ENCODE measurements around the gene OPTC.
"Not testable (repeated sequence)": the region's sequence is repeated elsewhere in the genome, so short reads cannot be mapped to it uniquely, and the experiment has no call there.

Gene OPTC, protein sequence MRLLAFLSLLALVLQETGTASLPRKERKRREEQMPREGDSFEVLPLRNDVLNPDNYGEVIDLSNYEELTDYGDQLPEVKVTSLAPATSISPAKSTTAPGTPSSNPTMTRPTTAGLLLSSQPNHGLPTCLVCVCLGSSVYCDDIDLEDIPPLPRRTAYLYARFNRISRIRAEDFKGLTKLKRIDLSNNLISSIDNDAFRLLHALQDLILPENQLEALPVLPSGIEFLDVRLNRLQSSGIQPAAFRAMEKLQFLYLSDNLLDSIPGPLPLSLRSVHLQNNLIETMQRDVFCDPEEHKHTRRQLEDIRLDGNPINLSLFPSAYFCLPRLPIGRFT

DNA sequence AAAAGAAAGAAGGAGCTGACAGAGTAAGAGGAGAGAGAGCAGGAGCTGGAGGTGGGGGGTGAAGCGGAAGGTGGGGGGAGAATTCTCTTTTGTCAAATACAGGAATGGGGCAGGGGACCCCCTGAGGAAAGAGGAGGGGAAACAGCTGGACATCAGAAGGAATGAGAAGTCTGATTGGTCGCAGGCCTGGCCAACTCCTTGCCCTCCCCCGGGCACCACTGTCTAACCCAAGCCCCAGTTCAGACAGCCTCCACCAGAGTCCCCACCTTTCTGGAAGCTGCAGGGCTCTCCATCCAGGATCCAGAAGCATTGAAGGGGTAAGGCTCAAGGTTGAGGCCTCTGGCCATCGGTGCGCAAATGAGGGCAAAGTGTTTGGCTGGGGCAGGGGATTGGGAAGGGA lies at the start of gene OPTC:
TSS of gene OPTC (plus strand) at position 253 of the 400 bp plus-strand sequence. CDS start 1,853 bp downstream, outside the sequence.
- no peak for DNase-seq

DNA sequence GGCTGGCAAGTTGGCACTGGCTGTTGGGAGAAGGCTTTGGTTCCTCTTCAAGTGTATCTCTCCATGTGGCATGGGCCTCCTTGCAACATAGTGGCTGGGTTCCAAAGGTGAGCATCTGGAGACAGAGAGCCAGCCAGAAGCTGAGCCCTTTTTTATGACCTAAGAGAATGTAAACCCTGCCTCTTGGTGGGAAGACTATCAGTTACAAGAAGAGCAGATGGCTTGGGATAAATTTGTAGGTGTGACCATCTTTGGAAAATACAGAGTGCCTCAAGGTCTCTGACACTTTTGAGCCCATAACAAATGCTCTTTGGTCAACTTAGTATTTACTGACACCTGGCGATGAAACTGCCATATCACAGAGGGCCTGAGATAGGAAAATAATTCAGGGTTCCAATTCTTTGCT lies 49.8 kb upstream of the OPTC start:
- DNase-seq = no peak

- no peak for DNase-seq
These were observed 46.8 kb upstream of the OPTC start for GRCh38 chr1:203447151-203447550.

- not testable (repeated sequence) for DNase-seq
These were observed 46.4 kb upstream of the OPTC start for GRCh38 chr1:203447598-203447997.

- no peak for DNase-seq
These were observed 45.4 kb upstream of the OPTC start for GRCh38 chr1:203448521-203449061.

- no peak for DNase-seq
These were observed 44.0 kb upstream of the OPTC start for GRCh38 chr1:203450001-203450400.

GRCh38 chr1:203450479-203451149 lies 43.3 kb upstream of the OPTC start:
- DNase-seq = no peak

- DNase-seq = no peak
These were observed 41.8 kb upstream of the OPTC start for GRCh38 chr1:203451836-203452784.

DNA sequence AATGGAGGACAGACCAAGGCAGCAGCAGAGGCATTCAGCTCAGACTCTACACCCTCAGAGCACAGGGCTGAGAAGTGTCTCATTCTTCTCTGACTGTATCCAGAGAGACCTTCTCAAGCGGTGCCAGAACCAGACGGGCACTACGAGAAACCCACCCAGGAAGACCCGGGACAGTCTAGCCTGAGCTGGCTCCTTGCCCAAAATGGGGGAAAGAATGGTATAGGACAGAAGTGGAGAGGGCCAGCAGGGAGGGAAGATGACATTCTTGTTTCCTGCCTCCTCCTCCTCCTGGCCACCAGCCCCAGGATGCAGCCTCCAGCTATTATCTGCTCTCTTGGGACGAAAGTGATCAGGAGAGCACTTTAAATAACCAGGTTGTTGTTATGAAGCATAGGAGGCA lies 40.9 kb upstream of the OPTC start:
- DNase-seq = no peak

GRCh38 chr1:203453616-203454015 lies 40.3 kb upstream of the OPTC start:
- DNase-seq = no peak

DNA sequence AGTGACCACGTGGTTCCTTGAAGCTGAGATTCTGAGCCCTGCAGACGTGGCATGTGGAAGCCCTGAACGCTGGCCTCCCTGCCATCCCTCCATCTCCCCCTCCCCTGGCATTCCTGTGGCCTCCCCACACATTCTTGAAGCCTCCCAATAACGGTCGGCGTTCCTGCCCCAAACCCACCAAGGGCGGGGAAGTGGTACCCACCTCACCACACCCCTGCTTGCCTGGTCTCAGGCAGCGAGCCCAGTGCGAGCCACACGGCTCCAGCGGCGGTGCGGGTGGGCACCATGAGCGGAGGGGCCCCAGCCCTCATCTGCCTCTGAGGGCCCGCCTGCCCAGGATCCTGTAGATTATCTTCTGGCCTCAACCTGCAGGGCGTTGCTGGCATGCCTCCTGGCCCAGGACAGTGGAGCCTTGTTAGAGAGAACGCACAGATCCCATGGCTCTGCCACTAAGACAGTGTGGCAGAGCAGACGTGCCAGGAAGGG lies 38.9 kb upstream of the OPTC start:
- DNase-seq = no peak

- DNase-seq = no peak
These were observed 38.2 kb upstream of the OPTC start for GRCh38 chr1:203455706-203456105.

- no peak for DNase-seq
These were observed 37.4 kb upstream of the OPTC start for GRCh38 chr1:203456577-203456976.

DNA sequence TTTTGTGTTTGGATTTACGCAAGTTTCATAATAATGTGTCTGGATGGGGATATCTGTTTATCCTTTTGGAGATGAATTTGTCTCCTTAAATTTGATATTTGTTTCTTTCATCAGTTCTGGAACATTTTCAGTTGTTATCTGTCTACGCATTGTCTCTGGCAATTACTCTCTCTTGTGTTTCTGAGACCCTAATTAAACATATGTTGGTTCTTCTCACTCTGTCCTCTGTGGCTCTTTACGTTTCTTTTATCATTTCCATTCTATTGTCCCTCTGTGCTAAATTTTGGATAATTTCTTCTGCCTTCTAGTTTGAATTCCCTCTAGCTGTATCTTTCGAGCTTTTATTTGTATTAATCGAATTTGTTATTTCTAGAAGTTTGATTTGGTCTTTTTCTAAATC lies 35.9 kb upstream of the OPTC start:
- no peak for DNase-seq

- DNase-seq = no peak
These were observed 34.2 kb upstream of the OPTC start for GRCh38 chr1:203459671-203460201.

DNA sequence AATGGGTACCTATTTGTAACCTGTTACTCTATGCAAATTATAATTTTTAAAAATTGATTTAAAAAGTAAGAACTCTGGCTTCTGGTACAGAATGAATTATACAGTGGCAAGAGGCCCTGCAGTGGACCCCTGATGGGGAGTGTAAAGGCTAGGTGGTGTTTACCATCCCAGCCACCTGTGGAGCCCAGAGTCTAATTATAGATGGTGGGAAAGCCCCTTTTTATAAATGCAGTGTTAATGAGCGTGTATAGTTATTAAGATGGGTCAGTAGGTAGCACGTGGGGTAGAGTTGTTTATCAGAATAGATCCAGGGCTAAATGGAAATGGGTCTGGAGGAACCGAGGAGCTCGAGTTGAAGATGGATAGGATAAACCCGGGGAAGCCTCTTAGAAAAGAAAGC lies 32.2 kb upstream of the OPTC start:
- no peak for DNase-seq

DNA sequence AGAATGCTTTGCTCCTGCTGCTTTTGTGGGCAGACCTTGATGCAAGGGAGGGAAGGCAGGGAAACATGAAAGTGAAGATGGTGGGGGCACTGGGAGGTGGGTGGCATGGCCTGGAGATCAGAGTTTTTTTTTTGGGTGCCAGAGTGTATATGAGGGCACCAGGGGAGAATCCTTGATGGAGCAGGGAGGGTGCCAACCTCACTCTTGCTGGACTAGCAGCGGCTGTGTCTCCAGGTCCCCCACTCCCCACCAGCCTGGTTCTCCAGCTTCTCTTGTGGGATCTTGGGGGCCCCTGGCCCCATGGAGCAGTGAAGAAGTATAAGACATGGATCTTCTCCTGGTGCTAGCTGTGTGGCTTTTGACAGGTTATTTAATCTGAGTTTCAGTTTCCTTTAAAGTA lies 31.8 kb upstream of the OPTC start:
- no peak for DNase-seq

DNA sequence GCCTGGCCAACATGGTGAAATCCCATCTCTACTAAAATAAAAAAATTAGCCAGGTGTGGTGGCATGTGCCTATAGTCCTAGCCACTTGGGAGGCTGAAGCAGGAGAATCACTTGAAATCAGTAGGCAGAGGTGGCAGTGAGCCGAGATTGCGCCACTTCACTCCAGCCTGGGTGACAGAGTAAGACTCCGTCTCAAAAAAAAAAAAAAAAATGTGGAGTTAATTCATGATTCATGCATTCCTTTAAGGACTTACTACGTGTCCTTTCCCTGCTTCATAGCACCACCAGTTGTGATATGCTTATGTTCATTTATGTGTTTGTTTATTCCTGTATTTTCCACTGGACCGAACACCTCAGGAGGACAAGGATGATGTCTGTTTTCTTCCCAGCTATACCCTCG lies 31.1 kb upstream of the OPTC start:
- no peak for DNase-seq

- no peak for DNase-seq
These were observed 30.4 kb upstream of the OPTC start for GRCh38 chr1:203463469-203464062.

DNA sequence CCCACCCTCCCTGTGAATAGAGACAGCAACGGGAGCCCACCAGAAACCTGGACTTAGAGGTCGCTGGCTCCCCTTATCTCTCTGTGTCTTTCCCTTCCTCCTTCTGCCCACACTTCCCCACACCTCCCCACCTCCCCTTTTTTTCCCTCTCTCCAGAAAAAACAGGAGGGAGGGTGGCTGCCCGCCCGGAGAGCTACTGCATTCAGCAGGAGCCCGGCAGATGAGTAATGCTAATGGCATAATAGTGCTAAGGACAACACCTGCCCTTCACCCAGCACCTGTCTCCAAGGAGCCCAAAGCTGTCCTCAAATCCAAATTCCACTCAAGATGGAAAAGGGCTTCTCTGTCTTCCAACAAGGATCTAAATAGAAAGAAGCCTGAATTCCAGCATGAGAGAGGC lies 29.7 kb upstream of the OPTC start:
- DNase-seq = no peak

DNA sequence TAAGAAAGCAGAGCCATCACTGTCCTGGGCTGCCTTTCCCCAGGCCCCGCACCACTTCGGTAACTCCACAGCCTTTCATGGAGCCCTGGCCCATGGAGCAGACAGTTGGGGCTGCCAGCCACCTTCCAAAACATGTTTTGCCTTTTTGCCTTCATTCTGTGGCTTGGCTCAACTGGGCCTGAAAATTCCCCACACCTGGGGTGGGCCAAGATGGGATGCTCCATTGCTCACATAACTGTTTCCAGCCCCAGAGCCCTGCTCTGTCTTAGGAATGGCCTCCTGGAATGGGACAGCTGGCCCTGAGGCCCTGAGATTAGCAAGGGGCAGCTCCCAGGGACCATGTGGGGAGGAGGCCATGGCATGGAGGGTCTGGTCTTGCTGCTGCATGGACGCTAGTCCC lies 29.2 kb upstream of the OPTC start:
- DNase-seq = no peak

- DNase-seq = no peak
These were observed 28.7 kb upstream of the OPTC start for GRCh38 chr1:203465146-203465798.
